VCaP (cell line): Measurements from ENCODE around the gene HAND2.

Source experiments
- H3K27ac ChIP-seq: fragments of 450-650 bp; 2 replicates; pipeline ENCODE4 v1.5.1; 2017
- TF ChIP-seq, protein P1 (sequence below): fragments of 450-650 bp; conservative IDR thresholded peaks from 2 replicates; pipeline ENCODE4 v1.5.1; 2017; ENCODE audit warnings: mild to moderate bottlenecking, moderate library complexity

Gene HAND2

DNA sequence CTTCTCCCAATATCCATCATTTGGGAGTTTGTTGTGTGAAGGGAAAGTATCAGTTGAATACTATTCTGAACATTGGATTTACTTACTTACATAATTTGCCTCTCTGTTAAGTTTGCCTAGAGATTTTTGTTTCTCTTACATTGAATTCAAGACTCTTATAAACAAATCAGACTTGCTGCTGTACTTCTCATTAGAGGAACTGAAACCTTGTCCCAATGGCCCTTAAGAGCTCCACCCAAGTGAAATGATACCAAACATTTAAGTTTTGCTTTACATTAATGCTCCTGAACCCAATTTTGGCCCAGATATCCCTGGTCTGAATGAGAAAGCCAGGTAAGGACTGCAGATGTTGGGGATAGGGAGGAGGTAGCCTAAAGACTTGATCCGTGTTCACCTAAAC is 32.0 kb downstream of the HAND2 start:
- TF ChIP-seq, protein P1, sequence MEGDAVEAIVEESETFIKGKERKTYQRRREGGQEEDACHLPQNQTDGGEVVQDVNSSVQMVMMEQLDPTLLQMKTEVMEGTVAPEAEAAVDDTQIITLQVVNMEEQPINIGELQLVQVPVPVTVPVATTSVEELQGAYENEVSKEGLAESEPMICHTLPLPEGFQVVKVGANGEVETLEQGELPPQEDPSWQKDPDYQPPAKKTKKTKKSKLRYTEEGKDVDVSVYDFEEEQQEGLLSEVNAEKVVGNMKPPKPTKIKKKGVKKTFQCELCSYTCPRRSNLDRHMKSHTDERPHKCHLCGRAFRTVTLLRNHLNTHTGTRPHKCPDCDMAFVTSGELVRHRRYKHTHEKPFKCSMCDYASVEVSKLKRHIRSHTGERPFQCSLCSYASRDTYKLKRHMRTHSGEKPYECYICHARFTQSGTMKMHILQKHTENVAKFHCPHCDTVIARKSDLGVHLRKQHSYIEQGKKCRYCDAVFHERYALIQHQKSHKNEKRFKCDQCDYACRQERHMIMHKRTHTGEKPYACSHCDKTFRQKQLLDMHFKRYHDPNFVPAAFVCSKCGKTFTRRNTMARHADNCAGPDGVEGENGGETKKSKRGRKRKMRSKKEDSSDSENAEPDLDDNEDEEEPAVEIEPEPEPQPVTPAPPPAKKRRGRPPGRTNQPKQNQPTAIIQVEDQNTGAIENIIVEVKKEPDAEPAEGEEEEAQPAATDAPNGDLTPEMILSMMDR = no peak
- no peak overlapping the region for H3K27ac ChIP-seq

DNA sequence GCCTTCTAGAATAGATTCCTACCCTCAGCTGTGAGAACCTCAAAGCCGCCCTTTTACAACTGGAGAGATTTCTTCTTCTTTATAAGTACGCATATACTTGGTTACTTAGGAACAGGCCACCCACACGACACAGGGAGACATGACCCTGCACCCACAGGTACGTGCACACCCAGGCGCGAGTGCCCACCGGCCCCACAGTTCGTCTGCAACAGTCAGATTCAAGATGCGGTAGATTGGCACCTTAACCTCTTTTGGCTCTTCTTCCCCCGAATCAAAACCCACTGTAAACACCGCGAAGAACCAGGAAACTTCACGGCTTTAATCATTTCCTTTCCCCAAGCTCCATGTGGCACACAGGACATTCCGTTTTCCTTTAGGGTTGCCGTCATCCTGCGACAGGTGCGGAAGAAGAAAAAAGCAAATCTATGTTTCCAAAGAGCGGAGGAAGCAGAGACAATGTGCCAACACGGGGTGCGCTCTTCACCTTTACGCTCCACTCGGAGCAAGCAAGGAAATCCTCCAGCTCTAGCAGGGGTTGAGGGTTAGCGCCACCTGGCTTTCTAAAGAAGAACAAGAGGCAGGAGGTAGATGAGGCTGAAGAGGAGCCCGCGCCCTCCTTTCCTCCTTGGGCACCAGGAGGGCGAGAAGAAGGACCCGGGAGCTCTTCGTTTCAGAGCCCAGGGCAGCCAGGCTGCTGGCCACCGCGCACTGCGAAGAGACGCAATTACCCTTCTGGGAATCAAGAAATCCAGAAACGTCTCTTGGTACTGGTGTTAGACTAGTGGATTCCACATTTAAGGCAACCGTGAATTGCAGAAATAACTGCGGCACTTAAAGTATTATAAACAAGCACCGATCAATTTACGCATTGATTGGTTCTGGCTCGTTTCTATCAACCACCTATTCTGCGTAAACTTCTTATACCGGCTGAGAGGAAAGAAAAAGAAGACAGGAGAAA is 35.7 kb downstream of the HAND2 start:
- TF ChIP-seq, protein P1 = peak; percentile 95
- no peak overlapping the region for H3K27ac ChIP-seq

DNA sequence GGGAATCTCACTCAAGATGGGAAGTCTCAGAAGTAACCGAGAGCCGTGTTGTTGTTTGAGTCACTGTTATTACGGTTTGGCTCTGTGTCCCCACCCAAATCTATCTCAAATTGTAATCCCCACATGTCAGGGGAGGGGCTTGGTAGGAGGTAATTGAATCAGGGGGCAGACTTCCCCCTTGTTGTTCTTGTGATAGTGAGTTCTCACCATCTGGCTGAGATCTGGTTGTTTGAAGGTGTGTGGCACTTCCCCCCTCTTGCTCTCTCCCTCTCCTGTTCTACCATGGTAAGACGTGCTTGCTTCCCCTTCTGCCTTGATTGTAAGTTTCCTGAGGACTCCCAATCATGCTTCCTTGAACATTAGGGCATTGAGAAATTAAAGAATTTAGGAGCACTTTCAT is 37.0 kb downstream of the HAND2 start:
- TF ChIP-seq, protein P1 = no peak
- H3K27ac ChIP-seq = no peak overlapping the region

DNA sequence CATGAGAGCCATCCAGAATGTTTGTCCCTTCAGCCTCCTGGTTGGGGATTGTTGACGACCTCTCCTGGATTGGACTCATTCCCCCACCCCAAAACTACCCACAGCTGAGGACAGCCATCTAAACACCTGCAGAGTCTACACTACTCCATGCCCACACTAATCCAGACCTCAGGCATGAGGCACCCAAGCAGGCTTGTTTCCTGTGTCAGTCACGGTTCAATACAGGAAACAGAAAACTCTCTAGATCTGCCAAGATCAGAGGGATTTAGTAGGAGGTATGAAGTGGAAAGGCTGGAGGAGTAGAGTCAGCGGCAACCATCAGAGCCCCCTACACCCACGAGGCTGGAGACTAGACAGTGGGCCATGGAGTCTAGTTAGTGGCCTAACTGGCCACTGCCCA is 37.7 kb downstream of the HAND2 start:
- no peak overlapping the region for H3K27ac ChIP-seq

DNA sequence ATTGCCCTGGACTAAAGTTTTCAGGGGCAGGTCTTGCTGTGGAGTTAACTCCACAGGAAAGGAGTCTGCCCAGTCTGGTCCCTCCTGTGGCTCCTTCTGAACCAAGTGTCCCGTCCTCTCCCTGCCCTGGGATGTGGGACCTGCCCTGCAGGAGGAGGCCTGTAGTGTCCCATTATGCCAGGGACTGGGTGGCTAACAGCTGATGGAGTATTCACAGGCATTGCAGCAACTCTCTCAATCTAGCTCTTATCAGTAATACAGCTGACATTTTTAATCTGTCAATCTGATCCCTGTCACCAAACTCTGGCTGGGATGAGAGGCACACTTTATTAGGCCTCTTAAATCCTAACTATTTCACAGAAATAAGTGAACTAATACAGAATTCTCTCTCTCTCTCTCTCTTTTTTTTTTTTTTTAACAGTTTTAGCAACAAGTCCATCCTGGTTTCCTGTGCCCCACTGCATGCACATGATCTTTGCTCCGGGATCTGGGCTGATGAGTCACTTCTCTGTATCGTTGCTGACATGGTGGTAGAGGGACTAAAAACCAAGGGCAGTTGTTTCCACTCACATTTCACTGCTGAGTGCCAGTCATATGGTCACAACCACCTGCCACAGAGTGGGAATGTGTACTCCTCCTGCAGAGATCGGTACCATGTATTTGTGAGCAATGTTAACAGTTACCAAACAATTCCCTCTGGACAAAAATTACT is 39.1 kb downstream of the HAND2 start:
- TF ChIP-seq, protein P1 = no peak
- no peak overlapping the region for H3K27ac ChIP-seq

More for the DNA sequence above, 37.7 kb downstream of the HAND2 start:
- TF ChIP-seq, protein P1 = no peak

DNA sequence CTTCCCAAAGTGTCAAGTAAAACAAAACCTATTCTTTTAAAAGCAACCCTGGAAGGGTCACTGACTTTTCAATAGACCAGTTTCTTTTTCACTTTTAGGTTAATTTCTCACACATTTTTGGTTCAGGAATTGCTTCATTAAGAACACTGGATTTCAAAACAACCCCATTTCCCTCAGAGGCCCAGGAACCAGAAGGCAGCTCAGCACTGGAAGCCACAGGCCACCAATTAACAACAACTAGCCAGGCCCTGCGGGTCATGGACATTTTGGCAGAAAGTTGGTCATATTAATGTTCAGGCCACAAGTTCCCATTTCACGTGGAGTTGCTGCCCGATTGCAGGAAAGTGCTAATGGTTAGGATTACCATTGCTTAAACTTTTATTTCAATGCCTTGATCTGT is 39.8 kb downstream of the HAND2 start:
- no peak overlapping the region for H3K27ac ChIP-seq
- TF ChIP-seq, protein P1 = no peak

DNA sequence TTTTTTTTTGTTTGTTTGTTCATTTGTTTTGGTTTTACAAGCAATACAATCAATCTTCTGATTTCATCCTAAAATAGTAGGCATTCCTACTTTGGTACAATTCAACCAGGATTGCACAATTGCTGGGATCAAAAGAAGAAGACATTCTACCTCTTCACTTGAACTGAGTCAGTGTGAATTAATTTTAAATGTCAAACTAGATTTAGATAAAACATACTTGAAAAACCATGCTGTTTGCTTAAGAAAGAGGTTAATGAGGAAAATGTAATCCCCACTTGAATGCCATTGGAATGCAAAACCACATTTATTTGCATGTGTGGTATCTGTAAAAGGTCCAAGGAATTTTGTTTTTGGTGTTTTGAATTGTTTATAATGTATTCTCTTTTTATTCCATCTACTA is 40.5 kb downstream of the HAND2 start:
- H3K27ac ChIP-seq = no peak overlapping the region

More for the DNA sequence above, 40.5 kb downstream of the HAND2 start:
- TF ChIP-seq, protein P1 = no peak
